Measurements from ENCODE around the gene PARP4. TPM values are rescaled to one million over a fixed set of nuclear protein-coding genes. Genes with fewer than 3 reads are reported as not detected.

Gene PARP4
- total and polyA plus RNA-seq, 2 of the 13 experiments (the other 11 are each of a cell fraction or from before 2014, with no cell fraction given): 40.5 to 42.6 TPM

DNA sequence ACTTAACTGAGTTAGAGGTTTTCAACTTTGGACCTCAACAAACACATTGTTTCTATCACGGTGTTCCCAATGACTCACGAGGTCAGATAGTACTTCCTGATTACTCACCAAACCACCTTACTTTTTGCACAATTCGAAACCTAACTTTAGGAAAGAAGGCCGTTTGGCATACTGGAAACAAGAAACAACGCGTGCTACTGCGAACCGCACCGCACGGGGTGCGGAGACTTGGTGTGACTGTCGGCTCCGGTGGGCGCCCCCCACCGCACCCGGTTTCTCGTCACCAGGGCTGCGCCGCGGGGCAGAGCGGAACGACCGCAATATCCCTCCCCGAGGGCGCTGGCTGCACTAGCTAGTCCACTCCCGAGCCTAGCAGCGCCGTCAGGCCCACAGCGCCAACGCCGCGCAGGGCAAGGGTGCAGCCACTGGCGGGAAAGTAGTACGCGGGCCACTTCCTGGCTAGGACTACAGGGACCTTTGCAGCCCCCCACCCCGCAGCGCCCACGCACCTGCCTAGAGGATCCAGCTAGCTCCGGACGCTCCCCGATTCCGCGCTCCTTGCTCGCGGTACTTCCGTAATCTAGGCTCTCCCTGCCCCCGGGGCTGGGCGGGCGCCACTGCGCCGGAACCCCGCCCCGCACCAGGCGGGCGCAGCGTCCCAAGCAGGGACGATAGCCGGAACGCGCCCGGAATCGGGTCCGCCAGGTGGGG is at the start of gene PARP4 (continued):
- TF ChIP-seq TARDBP (CRISPR knock-in tag; IDR thresholded peaks at IDR 0.05) (peak; percentile 80), ZFX (CRISPR knock-in tag; IDR thresholded peaks at IDR 0.05; ENCODE audit: low read depth) (peak; percentile 92), MAZ (IDR thresholded peaks at IDR 0.05; ENCODE audit: borderline replicate concordance, low read depth, low read length) (peak; percentile 92), MAZ (CRISPR knock-in tag; IDR thresholded peaks at IDR 0.05; ENCODE audit: low read depth) (peak; percentile 80), NKX3-1 (CRISPR knock-in tag; IDR thresholded peaks at IDR 0.05) (peak; percentile 66; the same call in 1 of the 2 replicates), HOXA9 (CRISPR knock-in tag; IDR thresholded peaks at IDR 0.05; ENCODE audit: borderline replicate concordance) (no peak), HIVEP1 (CRISPR knock-in tag; IDR thresholded peaks at IDR 0.05) (peak; percentile 84; the same call in 1 of the 2 replicates), FOXK2 (IDR thresholded peaks at IDR 0.05) (no peak; the same call in 1 of the 2 replicates), ZFP91 (CRISPR knock-in tag; IDR thresholded peaks at IDR 0.05; ENCODE audit: borderline replicate concordance) (peak; percentile 92), ZNF335 (CRISPR knock-in tag; IDR thresholded peaks at IDR 0.05) (no peak), ZSCAN30 (CRISPR knock-in tag; IDR thresholded peaks at IDR 0.05) (peak; percentile 77), ZSCAN29 (CRISPR knock-in tag; conservative IDR thresholded peaks at IDR 0.05) (peak; percentile 83; the same call in 1 of the 2 replicates), ZNF574 (CRISPR knock-in tag; IDR thresholded peaks at IDR 0.05) (peak; percentile 86)
- TF ChIP-seq, protein P1, sequence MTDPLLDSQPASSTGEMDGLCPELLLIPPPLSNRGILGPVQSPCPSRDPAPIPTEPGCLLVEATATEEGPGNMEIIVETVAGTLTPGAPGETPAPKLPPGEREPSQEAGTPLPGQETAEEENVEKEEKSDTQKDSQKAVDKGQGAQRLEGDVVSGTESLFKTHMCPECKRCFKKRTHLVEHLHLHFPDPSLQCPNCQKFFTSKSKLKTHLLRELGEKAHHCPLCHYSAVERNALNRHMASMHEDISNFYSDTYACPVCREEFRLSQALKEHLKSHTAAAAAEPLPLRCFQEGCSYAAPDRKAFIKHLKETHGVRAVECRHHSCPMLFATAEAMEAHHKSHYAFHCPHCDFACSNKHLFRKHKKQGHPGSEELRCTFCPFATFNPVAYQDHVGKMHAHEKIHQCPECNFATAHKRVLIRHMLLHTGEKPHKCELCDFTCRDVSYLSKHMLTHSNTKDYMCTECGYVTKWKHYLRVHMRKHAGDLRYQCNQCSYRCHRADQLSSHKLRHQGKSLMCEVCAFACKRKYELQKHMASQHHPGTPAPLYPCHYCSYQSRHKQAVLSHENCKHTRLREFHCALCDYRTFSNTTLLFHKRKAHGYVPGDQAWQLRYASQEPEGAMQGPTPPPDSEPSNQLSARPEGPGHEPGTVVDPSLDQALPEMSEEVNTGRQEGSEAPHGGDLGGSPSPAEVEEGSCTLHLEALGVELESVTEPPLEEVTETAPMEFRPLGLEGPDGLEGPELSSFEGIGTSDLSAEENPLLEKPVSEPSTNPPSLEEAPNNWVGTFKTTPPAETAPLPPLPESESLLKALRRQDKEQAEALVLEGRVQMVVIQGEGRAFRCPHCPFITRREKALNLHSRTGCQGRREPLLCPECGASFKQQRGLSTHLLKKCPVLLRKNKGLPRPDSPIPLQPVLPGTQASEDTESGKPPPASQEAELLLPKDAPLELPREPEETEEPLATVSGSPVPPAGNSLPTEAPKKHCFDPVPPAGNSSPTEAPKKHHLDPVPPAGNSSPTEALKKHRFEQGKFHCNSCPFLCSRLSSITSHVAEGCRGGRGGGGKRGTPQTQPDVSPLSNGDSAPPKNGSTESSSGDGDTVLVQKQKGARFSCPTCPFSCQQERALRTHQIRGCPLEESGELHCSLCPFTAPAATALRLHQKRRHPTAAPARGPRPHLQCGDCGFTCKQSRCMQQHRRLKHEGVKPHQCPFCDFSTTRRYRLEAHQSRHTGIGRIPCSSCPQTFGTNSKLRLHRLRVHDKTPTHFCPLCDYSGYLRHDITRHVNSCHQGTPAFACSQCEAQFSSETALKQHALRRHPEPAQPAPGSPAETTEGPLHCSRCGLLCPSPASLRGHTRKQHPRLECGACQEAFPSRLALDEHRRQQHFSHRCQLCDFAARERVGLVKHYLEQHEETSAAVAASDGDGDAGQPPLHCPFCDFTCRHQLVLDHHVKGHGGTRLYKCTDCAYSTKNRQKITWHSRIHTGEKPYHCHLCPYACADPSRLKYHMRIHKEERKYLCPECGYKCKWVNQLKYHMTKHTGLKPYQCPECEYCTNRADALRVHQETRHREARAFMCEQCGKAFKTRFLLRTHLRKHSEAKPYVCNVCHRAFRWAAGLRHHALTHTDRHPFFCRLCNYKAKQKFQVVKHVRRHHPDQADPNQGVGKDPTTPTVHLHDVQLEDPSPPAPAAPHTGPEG (CRISPR knock-in tag; IDR thresholded peaks at IDR 0.05): peak; percentile 83; the same call in 1 of the 2 replicates
- TF ChIP-seq, protein P2, sequence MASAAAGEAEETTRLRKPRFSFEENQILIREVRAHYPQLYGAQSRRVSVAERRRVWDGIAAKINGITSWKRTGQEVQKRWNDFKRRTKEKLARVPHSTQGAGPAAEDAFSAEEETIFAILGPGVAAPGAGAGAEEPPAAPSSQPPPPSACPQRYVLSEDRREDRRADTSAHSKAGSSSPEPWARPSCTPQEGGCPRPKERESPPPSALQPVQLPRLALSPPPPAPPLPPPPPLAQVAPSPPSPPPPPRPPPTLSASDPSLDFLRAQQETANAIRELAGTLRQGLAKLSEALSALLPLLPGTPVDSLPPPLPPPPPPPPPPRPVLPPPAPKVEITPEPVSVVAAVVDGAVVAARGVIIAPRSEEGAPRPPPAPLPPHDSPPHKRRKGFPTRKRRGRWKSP (CRISPR knock-in tag; IDR thresholded peaks at IDR 0.05): peak; percentile 97
- TF ChIP-seq, protein P3, sequence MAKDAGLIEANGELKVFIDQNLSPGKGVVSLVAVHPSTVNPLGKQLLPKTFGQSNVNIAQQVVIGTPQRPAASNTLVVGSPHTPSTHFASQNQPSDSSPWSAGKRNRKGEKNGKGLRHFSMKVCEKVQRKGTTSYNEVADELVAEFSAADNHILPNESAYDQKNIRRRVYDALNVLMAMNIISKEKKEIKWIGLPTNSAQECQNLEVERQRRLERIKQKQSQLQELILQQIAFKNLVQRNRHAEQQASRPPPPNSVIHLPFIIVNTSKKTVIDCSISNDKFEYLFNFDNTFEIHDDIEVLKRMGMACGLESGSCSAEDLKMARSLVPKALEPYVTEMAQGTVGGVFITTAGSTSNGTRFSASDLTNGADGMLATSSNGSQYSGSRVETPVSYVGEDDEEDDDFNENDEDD (CRISPR knock-in tag; IDR thresholded peaks at IDR 0.05; ENCODE audit: borderline replicate concordance): peak; percentile 76; the same call in 1 of the 2 replicates
